WTC11 (cell line): ENCODE data around the gene BABAM2. TPM values are rescaled to one million over a fixed set of nuclear protein-coding genes. Genes with fewer than 3 reads are reported as not detected.

Source experiments
- ATAC-seq: fragments of 200-7000 bp; cut with Tn5 transposase; 2 replicates; pipeline ENCODE4 v1.10.0; 2021; ENCODE audit warnings: mild to moderate bottlenecking, moderate library complexity
- CTCF ChIA-PET: fragments of 300-600 bp; sonication (Branson Sonifier 250); formaldehyde crosslinking; loops from one replicate; lab custom pipeline; 2021; ENCODE audit warnings: antibody characterized with exemption; lab: Charles Lee
- POLR2A ChIA-PET: fragments of 350-600 bp; sonication (Branson Sonifier 250); formaldehyde crosslinking; loops from one replicate; lab custom pipeline; 2021; ENCODE audit warnings: antibody characterized with exemption; lab: Charles Lee
- DNase-seq: peaks from one replicate; pipeline ENCODE4 v3.0.0; 2021; ENCODE audit warnings: low spot score
- H3K27ac Mint-ChIP-seq: 2 replicates; pipeline ENCODE4 v1.8.0; 2021; ENCODE audit warnings: mixed read lengths
- H3K27me3 Mint-ChIP-seq: 2 replicates; pipeline ENCODE4 v1.8.0; 2021; ENCODE audit warnings: low read depth, mild to moderate bottlenecking, moderate library complexity, mixed read lengths
- H3K36me3 Mint-ChIP-seq: 2 replicates; pipeline ENCODE4 v1.8.0; 2021; ENCODE audit warnings: mixed read lengths
- H3K4me1 Mint-ChIP-seq: 2 replicates; pipeline ENCODE4 v1.8.0; 2022; ENCODE audit warnings: mixed read lengths
- H3K4me3 Mint-ChIP-seq: 2 replicates; pipeline ENCODE4 v1.8.0; 2021; ENCODE audit warnings: mild to moderate bottlenecking, moderate library complexity, mixed read lengths
- H3K9me3 Mint-ChIP-seq: 2 replicates; pipeline ENCODE4 v1.8.0; 2021; ENCODE audit warnings: mixed read lengths
- AFF4 ChIP-seq: sonication (generic); formaldehyde crosslinking; IDR thresholded peaks from 2 replicates; pipeline ENCODE4 v1.8.1; 2023; ENCODE audit warnings: mild to moderate bottlenecking, missing genetic modification reagents, borderline replicate concordance
- E2F5 ChIP-seq: sonication (generic); formaldehyde crosslinking; IDR thresholded peaks from 2 replicates; pipeline ENCODE4 v1.8.1; 2022; ENCODE audit warnings: mild to moderate bottlenecking, moderate library complexity, missing genetic modification reagents
- FOXK1 ChIP-seq: sonication (generic); formaldehyde crosslinking; IDR thresholded peaks from 2 replicates; pipeline ENCODE4 v1.8.0; 2022; ENCODE audit warnings: mild to moderate bottlenecking, moderate library complexity, missing genetic modification reagents
- GABPB1 ChIP-seq: sonication (generic); formaldehyde crosslinking; IDR thresholded peaks from 2 replicates; pipeline ENCODE4 v1.8.1; 2023; ENCODE audit warnings: mild to moderate bottlenecking, missing genetic modification reagents
- HMGA2 ChIP-seq: fragments of 250-450 bp; sonication (Bioruptor Pico); IDR thresholded peaks from 2 replicates; pipeline ENCODE4 v1.4.0; 2021; ENCODE audit warnings: mild to moderate bottlenecking, moderate library complexity
- IRF2 ChIP-seq: sonication (generic); formaldehyde crosslinking; IDR thresholded peaks from 2 replicates; pipeline ENCODE4 v1.8.0; 2022; ENCODE audit warnings: low read depth, missing genetic modification reagents, borderline replicate concordance
- JAZF1 ChIP-seq: fragments of 250-450 bp; sonication (Bioruptor Pico); IDR thresholded peaks from 2 replicates; pipeline ENCODE4 v1.9.0; 2021; ENCODE audit warnings: moderate library complexity, mild to moderate bottlenecking, inconsistent platforms
- MYBL2 ChIP-seq: sonication (generic); formaldehyde crosslinking; IDR thresholded peaks from 2 replicates; pipeline ENCODE4 v1.8.1; 2023; ENCODE audit warnings: mild to moderate bottlenecking, moderate library complexity, missing genetic modification reagents
- NFYB ChIP-seq: sonication (generic); formaldehyde crosslinking; conservative IDR thresholded peaks from 2 replicates; pipeline ENCODE4 v1.8.0; 2022; ENCODE audit warnings: low read depth, missing genetic modification reagents
- NR3C1 ChIP-seq: sonication (generic); formaldehyde crosslinking; conservative IDR thresholded peaks from 2 replicates; pipeline ENCODE4 v1.8.1; 2023; ENCODE audit warnings: low read depth, mild to moderate bottlenecking, missing genetic modification reagents
- OVOL2 ChIP-seq: fragments of 250-450 bp; sonication (Bioruptor Pico); IDR thresholded peaks from 2 replicates; pipeline ENCODE4 v1.9.0; 2021; ENCODE audit warnings: mild to moderate bottlenecking, borderline replicate concordance
- PRDM15 ChIP-seq: sonication (generic); formaldehyde crosslinking; IDR thresholded peaks from 2 replicates; pipeline ENCODE4 v1.8.0; 2022; ENCODE audit warnings: missing genetic modification reagents
- STAT6 ChIP-seq: sonication (generic); formaldehyde crosslinking; conservative IDR thresholded peaks from 2 replicates; pipeline ENCODE4 v1.8.1; 2023; ENCODE audit warnings: mild to moderate bottlenecking, low read depth, missing genetic modification reagents, moderate library complexity
- TP53 ChIP-seq: sonication (generic); formaldehyde crosslinking; IDR thresholded peaks from 2 replicates; pipeline ENCODE4 v1.8.1; 2023; ENCODE audit warnings: mild to moderate bottlenecking, missing genetic modification reagents
- ZBTB21 ChIP-seq: sonication (generic); formaldehyde crosslinking; IDR thresholded peaks from 2 replicates; pipeline ENCODE4 v1.8.1; 2023; ENCODE audit warnings: mild to moderate bottlenecking, missing genetic modification reagents, borderline replicate concordance
- ZNF121 ChIP-seq: sonication (generic); formaldehyde crosslinking; IDR thresholded peaks from 2 replicates; pipeline ENCODE4 v1.8.0; 2023; ENCODE audit warnings: missing genetic modification reagents
- ZNF138 ChIP-seq: sonication (generic); formaldehyde crosslinking; conservative IDR thresholded peaks from 2 replicates; pipeline ENCODE4 v1.8.1; 2022; ENCODE audit warnings: mild to moderate bottlenecking, moderate library complexity, missing genetic modification reagents
- ZNF219 ChIP-seq: sonication (generic); formaldehyde crosslinking; IDR thresholded peaks from 2 replicates; pipeline ENCODE4 v1.8.0; 2023; ENCODE audit warnings: missing genetic modification reagents, mild to moderate bottlenecking, borderline replicate concordance
- ZNF232 ChIP-seq: sonication (generic); formaldehyde crosslinking; IDR thresholded peaks from 2 replicates; pipeline ENCODE4 v1.8.0; 2022; ENCODE audit warnings: mild to moderate bottlenecking, missing genetic modification reagents
- ZNF671 ChIP-seq: fragments of 250-450 bp; sonication (Bioruptor Pico); IDR thresholded peaks from 2 replicates; pipeline ENCODE4 v1.8.0; 2021; ENCODE audit warnings: mild to moderate bottlenecking
- total RNA-seq: library from RNA; stranded (reverse); gene quantifications from 3 replicates; pipeline ENCODE4 v1.2.3, GENCODE V29; 2021
- TF ChIP-seq, protein P1 (sequence below): sonication (generic); formaldehyde crosslinking; IDR thresholded peaks from 2 replicates; pipeline ENCODE4 v1.8.1; 2023; ENCODE audit warnings: mild to moderate bottlenecking, missing genetic modification reagents, moderate library complexity
- TF ChIP-seq, protein P2 (sequence below): sonication (generic); formaldehyde crosslinking; IDR thresholded peaks from 2 replicates; pipeline ENCODE4 v1.8.1; 2022; ENCODE audit warnings: low read depth, mild to moderate bottlenecking, moderate library complexity, missing genetic modification reagents, borderline replicate concordance

Gene BABAM2
- total RNA-seq, 1 experiment from 2014 or later = 16.5 TPM

DNA sequence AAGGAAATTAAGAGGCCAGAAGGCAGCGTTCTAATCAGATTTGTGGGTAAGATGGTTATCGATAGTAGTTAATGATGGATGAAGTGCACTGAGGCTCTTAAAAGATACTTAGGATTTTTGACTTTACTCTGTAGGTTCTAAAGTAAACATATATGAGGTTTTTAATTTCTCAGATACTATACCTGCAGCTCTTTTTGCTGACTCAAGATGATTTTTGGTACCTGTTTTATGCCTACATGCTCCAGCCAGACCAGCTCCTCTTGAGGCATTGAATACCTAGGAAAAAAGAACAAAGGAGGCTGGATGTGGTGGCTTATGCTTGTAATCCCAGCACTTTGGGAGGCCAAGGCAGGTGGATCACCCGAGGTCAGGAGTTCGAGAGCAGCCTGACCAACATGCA, 260.5 kb downstream of the BABAM2 start:
- Mint-ChIP-seq H3K9me3 (peaks cover 18% of the 10 kb centered on the region), H3K36me3 (peaks cover 8% of the 10 kb centered on the region), H3K4me1 (no peaks in the 10 kb centered on the region)
- CTCF ChIA-PET = no interaction called here
- ATAC-seq (no peak), DNase-seq (no peak)
- TF ChIP-seq OVOL2 (CRISPR knock-in tag) (no peak), ZNF121 (CRISPR knock-in tag) (no peak), NR3C1 (CRISPR knock-in tag) (no peak), NFYB (no peak), HMGA2 (no peak), GABPB1 (CRISPR knock-in tag) (no peak), ZBTB21 (CRISPR knock-in tag) (no peak), PRDM15 (no peak), IRF2 (CRISPR knock-in tag) (no peak), ZNF138 (CRISPR knock-in tag) (no peak), JAZF1 (CRISPR knock-in tag) (no peak), ZNF232 (no peak), MYBL2 (no peak)
- TF ChIP-seq, protein P1, sequence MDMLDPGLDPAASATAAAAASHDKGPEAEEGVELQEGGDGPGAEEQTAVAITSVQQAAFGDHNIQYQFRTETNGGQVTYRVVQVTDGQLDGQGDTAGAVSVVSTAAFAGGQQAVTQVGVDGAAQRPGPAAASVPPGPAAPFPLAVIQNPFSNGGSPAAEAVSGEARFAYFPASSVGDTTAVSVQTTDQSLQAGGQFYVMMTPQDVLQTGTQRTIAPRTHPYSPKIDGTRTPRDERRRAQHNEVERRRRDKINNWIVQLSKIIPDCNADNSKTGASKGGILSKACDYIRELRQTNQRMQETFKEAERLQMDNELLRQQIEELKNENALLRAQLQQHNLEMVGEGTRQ (CRISPR knock-in tag) = no peak
- TF ChIP-seq, protein P2, sequence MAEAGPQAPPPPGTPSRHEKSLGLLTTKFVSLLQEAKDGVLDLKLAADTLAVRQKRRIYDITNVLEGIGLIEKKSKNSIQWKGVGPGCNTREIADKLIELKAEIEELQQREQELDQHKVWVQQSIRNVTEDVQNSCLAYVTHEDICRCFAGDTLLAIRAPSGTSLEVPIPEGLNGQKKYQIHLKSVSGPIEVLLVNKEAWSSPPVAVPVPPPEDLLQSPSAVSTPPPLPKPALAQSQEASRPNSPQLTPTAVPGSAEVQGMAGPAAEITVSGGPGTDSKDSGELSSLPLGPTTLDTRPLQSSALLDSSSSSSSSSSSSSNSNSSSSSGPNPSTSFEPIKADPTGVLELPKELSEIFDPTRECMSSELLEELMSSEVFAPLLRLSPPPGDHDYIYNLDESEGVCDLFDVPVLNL (CRISPR knock-in tag) = no peak
- TF ChIP-seq, all 79 proteins: peak for 0
- Mint-ChIP-seq H3K4me3 (no peak overlapping the region), H3K27ac (no peak overlapping the region), H3K27me3 (no peaks in the 10 kb centered on the region)
- POLR2A ChIA-PET = no interaction called here

GRCh38 chr2:28152585-28153280, 262.2 kb downstream of the BABAM2 start:
- Mint-ChIP-seq H3K4me3 (no peak overlapping the region), H3K9me3 (peaks cover 23% of the 10 kb centered on the region), H3K4me1 (no peaks in the 10 kb centered on the region), H3K27ac (no peak overlapping the region), H3K36me3 (peaks cover 10% of the 10 kb centered on the region), H3K27me3 (no peaks in the 10 kb centered on the region)
- ChIA-PET POLR2A (no interaction called here), CTCF (interaction anchor here (1.2 kb wide), 1 partner anchor 470 kb away, joined by 3 read pairs; no protein-coding TSS in a partner anchor)
- ATAC-seq = no peak
- DNase-seq = no peak
- TF ChIP-seq AFF4 (CRISPR knock-in tag) = no peak
- TF ChIP-seq STAT6 = no peak
- TF ChIP-seq GABPB1 (CRISPR knock-in tag) = no peak
- no peak for TF ChIP-seq ZNF219
- no peak for TF ChIP-seq E2F5 (CRISPR knock-in tag)
- TF ChIP-seq ZNF138 (CRISPR knock-in tag) = no peak
- TF ChIP-seq FOXK1 (CRISPR knock-in tag) = no peak
- no peak for TF ChIP-seq ZNF671 (CRISPR knock-in tag)
- TF ChIP-seq TP53 (CRISPR knock-in tag) = no peak
